ENCODE measurements around the gene PARG.
"Not testable (repeated sequence)": the region's sequence is repeated elsewhere in the genome, so short reads cannot be mapped to it uniquely, and the experiment has no call there.

Gene PARG

DNA sequence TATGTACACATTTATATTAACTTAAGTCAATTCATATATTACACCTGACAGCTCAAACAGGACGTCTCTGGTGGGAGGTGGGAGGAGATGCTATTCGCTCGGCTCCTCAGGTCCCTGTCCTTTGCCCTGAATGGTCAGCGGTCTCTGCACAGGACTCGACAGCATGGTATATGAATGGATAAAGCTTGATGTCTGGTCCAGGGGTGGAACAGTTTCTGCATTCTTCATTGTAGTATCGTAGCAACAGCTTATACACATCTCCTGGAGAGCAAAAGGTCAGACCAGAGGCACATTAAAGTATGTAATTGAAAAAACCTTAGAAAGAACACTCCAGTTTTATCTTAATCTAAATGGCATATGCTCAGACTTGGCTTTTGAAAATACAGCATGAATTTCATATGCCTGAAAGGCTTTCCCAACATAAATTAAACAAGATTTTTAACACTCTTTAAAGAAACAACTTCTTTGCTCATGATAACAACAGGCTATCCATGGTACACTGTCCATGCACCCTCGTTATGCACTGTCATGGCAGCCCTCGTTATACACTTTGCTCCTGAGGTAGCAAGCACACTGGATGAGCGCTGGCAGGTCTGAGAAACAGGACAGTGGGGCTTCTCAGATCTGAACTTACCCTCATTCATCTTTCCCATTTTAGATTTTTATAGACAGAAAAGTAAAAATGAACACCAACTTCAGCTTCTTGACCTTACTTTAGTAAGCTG is 122.4 kb downstream of the PARG start:
- DNase-seq, result no peak

DNA sequence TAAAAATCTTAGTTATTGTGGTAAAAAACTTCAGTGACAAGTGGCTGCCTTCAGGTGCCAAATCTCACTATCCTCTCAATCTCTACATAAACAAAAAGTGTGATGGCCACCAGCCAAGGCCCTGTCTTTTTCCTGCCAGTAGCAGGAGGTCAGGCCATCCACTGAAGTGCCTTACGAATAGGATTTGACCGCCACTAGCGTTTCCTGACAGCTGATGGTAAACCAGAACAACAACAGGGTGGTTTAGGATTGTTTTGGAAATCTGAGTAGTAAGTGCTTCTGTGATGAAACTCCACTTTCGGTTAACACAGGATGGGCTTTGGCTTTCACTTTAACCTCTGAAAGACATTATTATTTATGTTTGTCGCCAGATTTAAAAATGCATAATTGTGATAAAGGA is 124.0 kb downstream of the PARG start:
- DNase-seq, result no peak

DNA sequence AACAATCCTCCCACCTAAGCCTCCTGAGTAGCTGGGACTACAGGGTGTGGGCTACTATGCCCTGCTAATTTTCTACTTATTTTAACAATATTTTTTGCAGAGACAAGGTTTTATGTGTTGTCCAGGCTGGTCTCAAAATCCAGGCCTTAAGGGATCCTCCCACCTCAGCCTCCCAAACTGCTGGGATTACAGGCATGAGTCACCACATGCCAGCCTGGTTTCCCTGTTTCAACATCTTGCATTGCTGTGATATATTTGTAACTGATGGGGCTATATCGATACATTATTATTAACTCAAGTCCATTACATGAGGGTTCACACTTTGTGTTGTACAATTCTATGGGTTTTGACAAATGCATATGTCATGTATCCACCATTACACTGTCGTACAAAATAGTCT is 137.8 kb downstream of the PARG start:
- DNase-seq, result no peak

DNA sequence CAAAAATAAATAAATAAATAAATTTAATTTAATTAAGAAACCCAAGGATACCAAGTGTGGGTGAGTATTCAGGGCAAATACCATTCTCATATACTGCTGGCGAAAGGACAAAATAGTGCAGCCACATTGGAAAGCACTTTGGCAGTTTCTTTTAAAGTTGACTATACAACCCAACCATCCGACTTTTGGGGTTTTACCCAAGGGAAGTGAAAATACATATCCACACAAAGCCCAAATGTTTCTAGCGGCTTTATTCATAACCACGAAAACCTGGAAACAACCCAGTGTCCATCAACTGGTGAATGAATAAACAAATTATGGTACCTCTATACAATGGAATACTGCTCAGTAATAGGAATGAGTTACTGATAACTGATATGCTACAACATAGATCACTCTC is 143.6 kb downstream of the PARG start:
- DNase-seq, result no peak

DNA sequence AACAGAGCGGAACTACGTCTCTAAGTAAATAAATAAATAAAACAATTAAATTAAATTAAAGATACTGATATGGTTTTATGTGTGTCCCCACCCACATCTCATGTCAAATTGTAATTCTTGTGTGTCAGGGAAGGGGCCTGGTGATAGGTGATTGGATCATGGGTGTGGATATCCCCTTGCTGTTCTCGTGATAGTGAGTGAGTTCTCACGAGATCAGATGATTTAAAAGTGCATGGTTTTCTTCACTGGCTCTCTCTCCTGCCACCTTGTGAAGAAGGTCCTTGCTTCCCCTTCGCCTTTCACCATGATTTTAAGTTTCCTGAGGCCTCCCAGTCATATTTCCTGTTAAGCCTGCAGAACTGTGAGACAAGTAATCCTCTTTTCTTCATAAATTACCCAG is 150.7 kb downstream of the PARG start:
- no peak for DNase-seq

DNA sequence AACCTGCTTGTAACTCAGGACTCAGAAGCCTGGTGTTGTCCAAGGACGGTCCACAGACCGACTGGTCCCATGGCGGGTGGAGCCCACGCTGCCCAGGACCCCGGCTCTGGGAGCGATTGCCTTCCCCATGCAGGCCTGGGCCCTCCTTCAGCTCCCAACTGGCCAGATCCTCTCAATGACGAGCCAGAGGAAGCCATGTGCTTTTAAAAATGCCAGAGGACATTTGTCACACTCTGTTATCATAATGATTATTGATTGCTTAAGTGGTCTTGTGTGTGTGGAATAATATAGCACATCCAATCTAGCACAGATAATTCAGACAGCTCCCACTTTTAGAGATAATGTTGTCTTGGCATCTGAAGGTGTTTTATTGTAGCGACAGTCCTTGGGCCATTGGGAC is 157.1 kb downstream of the PARG start:
- DNase-seq, result no peak

DNA sequence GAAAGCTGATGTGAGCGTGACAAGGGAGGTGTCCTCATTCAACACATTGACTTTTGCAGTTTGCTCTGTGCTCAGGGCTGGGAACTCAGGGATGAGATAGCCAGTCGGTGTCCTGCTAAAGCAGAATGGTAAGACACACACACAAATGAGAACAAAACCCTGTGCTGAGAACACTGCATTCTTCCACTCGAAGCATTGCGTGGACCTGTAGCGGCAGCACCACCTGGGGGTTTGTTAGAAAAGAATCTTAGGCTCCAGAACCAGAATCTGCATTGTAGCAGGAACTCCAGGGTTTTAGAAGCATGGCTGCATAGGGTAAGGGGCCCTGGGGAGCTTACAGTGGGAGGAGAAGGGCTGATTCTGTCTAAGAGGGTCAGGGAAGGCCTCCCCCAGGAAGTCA is 158.2 kb downstream of the PARG start:
- no peak for DNase-seq

DNA sequence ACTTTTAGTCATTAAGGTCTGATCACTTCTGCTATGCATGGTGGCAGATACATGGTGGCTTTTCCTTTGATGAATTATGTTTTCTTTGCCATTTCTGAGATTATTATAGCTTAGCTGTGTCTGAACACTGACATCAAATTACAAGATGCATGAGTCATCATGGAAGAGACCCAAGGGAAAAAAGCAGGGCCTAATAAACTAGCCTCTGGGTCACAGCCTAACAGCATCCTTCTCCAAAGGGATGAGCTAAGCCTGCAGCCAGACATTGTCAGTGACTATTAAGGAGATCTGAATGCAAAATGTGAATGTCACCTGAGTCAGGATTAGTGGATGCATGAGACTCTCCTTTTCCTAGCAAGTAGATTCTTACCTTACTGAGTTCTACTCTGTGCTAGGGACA is 160.6 kb downstream of the PARG start:
- no peak for DNase-seq

DNA sequence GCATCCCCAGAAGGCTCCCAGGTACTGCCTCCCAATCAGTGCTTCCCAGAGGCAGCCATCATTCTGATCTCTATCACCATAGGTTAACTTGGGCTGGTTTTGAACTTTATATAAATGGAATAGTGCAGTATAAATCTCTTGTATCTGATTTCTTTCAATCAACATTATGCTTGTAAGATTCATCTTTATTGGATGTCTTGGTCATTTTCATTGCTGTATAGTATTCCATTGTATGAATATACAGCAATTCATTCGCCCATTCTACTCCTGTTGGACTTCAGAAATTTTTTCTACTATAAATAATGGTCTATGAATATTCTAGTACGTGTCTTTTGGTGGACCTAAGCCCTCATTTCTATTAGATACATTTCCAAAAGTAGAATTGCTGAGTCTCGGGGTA is 163.6 kb downstream of the PARG start:
- no peak for DNase-seq

DNA sequence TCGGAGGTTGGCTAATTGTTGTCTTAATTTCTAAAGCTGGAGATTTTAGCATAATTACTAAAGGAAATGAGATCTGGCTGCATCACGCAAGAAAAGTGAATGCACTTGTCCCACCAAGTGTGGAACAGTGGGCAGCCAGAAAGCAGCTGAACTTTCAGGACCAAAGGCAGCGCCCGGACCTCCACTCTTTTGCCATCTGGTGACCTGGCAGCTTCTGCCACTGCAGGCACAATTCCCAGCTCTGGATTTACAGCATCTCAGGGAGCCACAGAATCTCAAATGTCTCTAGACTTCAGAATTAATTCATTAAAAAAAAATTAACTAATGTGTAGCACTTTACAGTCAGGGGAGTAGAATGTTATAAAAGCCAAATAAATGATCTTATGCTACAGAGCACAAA is 165.0 kb downstream of the PARG start:
- no peak for DNase-seq

DNA sequence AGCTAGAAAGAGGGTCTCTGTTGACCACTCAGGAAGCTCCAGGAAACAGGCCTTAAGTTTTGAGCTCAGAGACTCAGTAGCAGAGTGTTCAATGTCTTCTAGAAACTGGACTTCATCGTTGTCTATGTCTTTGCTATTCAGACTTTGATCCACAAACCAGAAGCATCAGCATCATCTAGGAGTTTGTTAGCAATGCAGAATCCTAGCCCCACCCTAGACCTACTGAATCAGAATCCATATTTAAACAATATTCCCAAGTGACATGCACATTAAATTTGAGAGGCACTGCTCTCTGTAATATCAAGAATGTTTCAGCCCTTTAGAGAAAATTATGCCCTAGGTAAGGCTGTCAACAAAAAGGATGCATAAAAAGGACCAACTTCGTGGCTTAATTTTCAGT is 166.8 kb downstream of the PARG start:
- no peak for DNase-seq

DNA sequence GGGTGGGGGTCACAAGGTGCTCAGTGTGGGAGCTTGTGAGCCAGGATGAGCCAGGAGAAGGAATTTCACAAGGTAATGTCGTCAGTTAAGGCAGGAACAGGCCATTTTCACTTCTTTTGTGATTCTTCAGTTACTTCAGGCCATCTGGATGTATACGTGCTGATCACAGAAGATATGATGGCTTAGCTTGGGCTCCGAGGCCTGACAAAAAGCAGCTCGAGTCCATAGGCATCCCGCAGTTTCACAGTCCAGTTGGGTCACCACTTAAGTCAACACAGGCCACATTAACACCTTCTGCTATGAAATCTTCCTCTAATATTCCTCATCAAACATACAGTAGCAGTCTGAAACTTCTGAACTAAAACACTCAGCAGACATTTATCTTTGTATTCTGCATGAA is 168.9 kb downstream of the PARG start:
- not testable (repeated sequence) for DNase-seq

DNA sequence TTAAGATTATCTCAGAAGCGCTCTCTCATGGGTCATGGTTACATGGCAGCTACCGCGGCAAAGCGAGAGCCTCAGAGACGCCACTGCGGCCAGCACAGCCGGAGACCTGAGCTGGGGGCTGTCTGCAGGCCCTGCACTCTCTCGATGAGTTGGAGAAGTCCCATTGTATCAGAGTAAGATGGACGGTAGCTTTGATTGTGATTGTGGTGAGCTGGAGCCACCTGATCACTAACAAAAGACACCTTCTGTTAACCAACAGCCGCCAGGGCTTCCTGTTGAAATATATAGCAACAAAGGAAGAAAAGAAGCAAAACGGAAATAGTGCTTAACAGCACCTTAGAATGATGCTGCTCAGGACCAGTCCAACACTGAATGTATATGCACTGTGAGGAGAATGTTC is 170.8 kb downstream of the PARG start:
- DNase-seq, result not testable (repeated sequence)

DNA sequence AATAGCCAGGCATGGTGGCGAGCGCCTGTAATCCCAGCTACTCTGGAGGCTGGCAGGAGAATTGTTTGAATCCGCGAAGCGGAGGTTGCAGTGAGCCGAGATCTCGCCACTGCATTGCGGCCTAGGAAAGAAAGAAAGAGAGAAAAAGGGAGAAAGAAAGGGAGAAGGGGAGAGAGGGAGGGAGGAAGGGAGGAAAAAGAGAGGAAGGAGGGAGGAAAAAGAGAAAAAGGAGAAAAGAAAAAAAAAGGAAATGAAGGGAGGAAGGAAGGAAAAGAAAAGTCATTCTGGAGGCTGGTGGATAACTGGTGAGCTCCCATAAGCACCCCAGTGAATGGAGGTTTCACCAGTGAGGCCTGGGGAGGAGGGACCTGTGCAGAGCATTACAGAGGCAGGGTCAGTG is 172.1 kb downstream of the PARG start:
- DNase-seq, result no peak

DNA sequence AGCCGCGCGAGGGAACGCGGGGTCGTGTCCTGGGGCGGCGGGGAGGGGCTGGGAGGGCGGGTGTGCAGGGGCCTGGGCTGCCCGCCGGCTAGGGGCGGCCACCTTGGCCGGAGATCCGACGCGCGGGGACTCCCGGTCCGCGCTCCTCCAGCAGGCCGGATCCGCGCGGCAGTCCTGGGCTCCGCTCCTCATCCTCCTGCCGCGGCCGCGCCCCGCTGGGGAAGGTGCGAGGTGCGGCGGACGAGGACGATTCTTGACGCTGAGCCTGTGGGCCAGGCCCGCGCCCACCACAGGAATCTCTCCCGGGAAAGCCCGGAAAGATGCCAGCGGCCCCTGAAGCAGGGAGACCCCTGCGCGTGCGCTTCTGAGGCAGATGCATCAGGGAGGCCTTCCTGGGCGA is 173.1 kb downstream of the PARG start:
- no peak for DNase-seq

DNA sequence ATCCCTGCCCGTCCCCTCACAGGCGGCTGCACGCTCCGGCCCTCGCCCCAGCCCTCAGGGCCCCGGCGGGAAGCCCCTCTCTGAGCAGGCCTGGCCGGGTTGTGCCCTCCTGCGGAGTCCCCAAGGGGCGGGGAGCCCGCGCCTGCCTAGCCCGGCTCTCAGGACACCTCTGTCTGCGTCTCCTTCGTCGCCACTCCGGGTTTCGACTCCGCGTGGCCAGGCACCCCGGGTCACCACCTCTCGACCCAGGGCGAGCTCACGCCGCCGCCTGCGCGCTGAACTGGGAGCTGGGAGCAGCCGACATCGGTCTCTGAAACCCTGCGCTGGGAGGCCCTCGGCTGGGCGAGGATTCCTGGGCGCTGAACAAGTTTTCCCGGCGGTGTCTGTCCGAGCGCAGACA is 173.5 kb downstream of the PARG start:
- DNase-seq, result no peak
